ENCODE measurements around the gene CCDC157.

The CCDC157 gene

GRCh38 chr22:30413745-30414524 lies 57.1 kb downstream of the CCDC157 start:
- DNase-seq (ENCODE audit: low spot score) = no peak

- no peak for DNase-seq (ENCODE audit: low spot score)
These were observed 57.8 kb downstream of the CCDC157 start for GRCh38 chr22:30414525-30415047.

GRCh38 chr22:30416403-30416802 lies 59.6 kb downstream of the CCDC157 start:
- no peak for DNase-seq (ENCODE audit: low spot score)

GRCh38 chr22:30416837-30417236 lies 60.0 kb downstream of the CCDC157 start:
- no peak for DNase-seq (ENCODE audit: low spot score)

- no peak for DNase-seq (ENCODE audit: low spot score)
These were observed 63.7 kb downstream of the CCDC157 start for GRCh38 chr22:30420347-30421125.

GRCh38 chr22:30421695-30422480 lies 65.1 kb downstream of the CCDC157 start:
- DNase-seq (ENCODE audit: low spot score) = no peak

- DNase-seq (ENCODE audit: low spot score) = peak; percentile 43
These were observed 65.9 kb downstream of the CCDC157 start for GRCh38 chr22:30422481-30423300.

GRCh38 chr22:30423301-30423958 lies 66.6 kb downstream of the CCDC157 start:
- no peak for DNase-seq (ENCODE audit: low spot score)

- DNase-seq (ENCODE audit: low spot score) = peak; percentile 99
These were observed 67.2 kb downstream of the CCDC157 start for GRCh38 chr22:30423959-30424533.

- no peak for DNase-seq (ENCODE audit: low spot score)
These were observed 67.9 kb downstream of the CCDC157 start for GRCh38 chr22:30424534-30425326.

GRCh38 chr22:30425327-30425615 lies 68.5 kb downstream of the CCDC157 start:
- DNase-seq (ENCODE audit: low spot score) = no peak

- peak; percentile 72 for DNase-seq (ENCODE audit: low spot score)
These were observed 69.0 kb downstream of the CCDC157 start, which contains the start of gene MTFP1 for GRCh38 chr22:30425616-30426387. Gene MTFP1, plus strand, starts transcription at chr22:30425768. Its CDS starts 112 bp downstream, at chr22:30425880.
